ENCODE measurements around the gene NARF. TPM values are rescaled to one million over a fixed set of nuclear protein-coding genes. Genes with fewer than 3 reads are reported as not detected.
"Not testable (repeated sequence)": the region's sequence is repeated elsewhere in the genome, so short reads cannot be mapped to it uniquely, and the experiment has no call there.

The NARF gene
- total RNA-seq, 3 donors from 2014 or later: 40.9 to 55.9 (median 45.9) TPM

GRCh38 chr17:82529914-82530300 is 71.4 kb downstream of the NARF start:
- peaks cover 2% of the 10 kb centered on the region for H3K36me3 Mint-ChIP-seq (ENCODE audit: insufficient read depth)
- no peak for ATAC-seq
- no peak overlapping the region for H3K4me3 Mint-ChIP-seq
- no peak for DNase-seq
- H3K4me1 Mint-ChIP-seq (ENCODE audit: low read depth): peaks cover 64% of the 10 kb centered on the region
- H3K27me3 Mint-ChIP-seq (ENCODE audit: low read depth): no peaks in the 10 kb centered on the region
- no peaks in the 10 kb centered on the region for H3K9me3 Mint-ChIP-seq

GRCh38 chr17:82531431-82531881 is 72.9 kb downstream of the NARF start:
- ATAC-seq: peak; percentile 29 to 72
- no peaks in the 10 kb centered on the region for H3K27me3 Mint-ChIP-seq (ENCODE audit: low read depth)

GRCh38 chr17:82534401-82534812 is 75.9 kb downstream of the NARF start:
- Mint-ChIP-seq H3K9me3 (no peaks in the 10 kb centered on the region), H3K4me1 (ENCODE audit: low read depth) (peaks cover 67% of the 10 kb centered on the region), H3K4me3 (no peak overlapping the region), H3K27me3 (ENCODE audit: low read depth) (no peaks in the 10 kb centered on the region), H3K36me3 (ENCODE audit: insufficient read depth) (peaks cover 2% of the 10 kb centered on the region)
- DNase-seq (no peak), ATAC-seq (no peak)

More at GRCh38 chr17:82531431-82531881, 72.9 kb downstream of the NARF start:
- peaks cover 67% of the 10 kb centered on the region for H3K4me1 Mint-ChIP-seq (ENCODE audit: low read depth)
- peaks cover 2% of the 10 kb centered on the region for H3K36me3 Mint-ChIP-seq (ENCODE audit: insufficient read depth)
- no peaks in the 10 kb centered on the region for H3K9me3 Mint-ChIP-seq
- no peak for DNase-seq
- no peak overlapping the region for H3K4me3 Mint-ChIP-seq

- peak overlapping the region; percentile 5 for H3K4me3 Mint-ChIP-seq
- H3K27me3 Mint-ChIP-seq (ENCODE audit: low read depth): no peaks in the 10 kb centered on the region
- H3K9me3 Mint-ChIP-seq: no peaks in the 10 kb centered on the region
- no peak for ATAC-seq
- no peaks in the 10 kb centered on the region for H3K36me3 Mint-ChIP-seq (ENCODE audit: insufficient read depth)
- no peak for DNase-seq
- H3K4me1 Mint-ChIP-seq (ENCODE audit: low read depth): peaks cover 58% of the 10 kb centered on the region
These were observed 78.1 kb downstream of the NARF start for GRCh38 chr17:82536512-82537201.

GRCh38 chr17:82537228-82537627 is 78.7 kb downstream of the NARF start:
- ATAC-seq; H3K36me3 Mint-ChIP-seq (ENCODE audit: insufficient read depth); H3K9me3 Mint-ChIP-seq; DNase-seq; H3K4me3 Mint-ChIP-seq; H3K27me3 Mint-ChIP-seq (ENCODE audit: low read depth): not testable (repeated sequence)
- H3K4me1 Mint-ChIP-seq (ENCODE audit: low read depth): peaks cover 58% of the 10 kb centered on the region

- not testable (repeated sequence) for H3K36me3 Mint-ChIP-seq (ENCODE audit: insufficient read depth); H3K9me3 Mint-ChIP-seq; H3K27me3 Mint-ChIP-seq (ENCODE audit: low read depth); ATAC-seq; H3K4me3 Mint-ChIP-seq; DNase-seq
- H3K4me1 Mint-ChIP-seq (ENCODE audit: low read depth): peaks cover 60% of the 10 kb centered on the region
These were observed 80.5 kb downstream of the NARF start for GRCh38 chr17:82539076-82539475.

Other genes starting within 250 kb of the NARF start
- gene CCDC57, start 245.9 kb upstream of the NARF start, total RNA-seq: 10 to 100 TPM; 48.9 to 64.6 (median 60.5) TPM
- 10 to 100 TPM; 22.0 to 31.5 (median 26.3) TPM for gene SLC16A3, start 229.7 kb upstream of the NARF start, total RNA-seq
- gene CSNK1D, start 185.0 kb upstream of the NARF start, total RNA-seq: 100 to 1,000 TPM; 152 to 170 (median 164) TPM
- 100 to 1,000 TPM; 256 to 382 (median 364) TPM for gene CD7, start 141.1 kb upstream of the NARF start, total RNA-seq
- 1 to 10 TPM; 2.6 to 3.8 (median 3.0) TPM for gene SECTM1, start 125.0 kb upstream of the NARF start, total RNA-seq
- gene TEX19, start 99.5 kb upstream of the NARF start, total RNA-seq: under 1 TPM; 0.16 to 0.38 (median 0.25) TPM
- gene UTS2R, start 87.0 kb upstream of the NARF start, total RNA-seq: not detected
- 10 to 100 TPM; 16.5 to 19.9 (median 19.0) TPM for gene HEXD, start 40.4 kb upstream of the NARF start, total RNA-seq
- gene OGFOD3, start 40.2 kb upstream of the NARF start, total RNA-seq: 10 to 100 TPM; 23.2 to 29.1 (median 24.0) TPM
- 100 to 1,000 TPM; 151 to 165 (median 156) TPM for gene CYBC1, start 8.0 kb upstream of the NARF start, total RNA-seq
- 10 to 100 TPM; 73.6 to 78.5 (median 75.9) TPM for gene FOXK2, start 61.0 kb downstream of the NARF start, total RNA-seq
- gene WDR45B, start 189.7 kb downstream of the NARF start, total RNA-seq: 10 to 100 TPM; 47.1 to 52.5 (median 47.4) TPM
- 1 to 10 TPM; 3.8 to 4.8 (median 4.1) TPM for gene RAB40B, start 240.0 kb downstream of the NARF start, total RNA-seq